Activated naive CD8-positive, alpha-beta T cell treated with anti-CD3 and anti-CD28 coated beads, Interleukin-2, amount 10 ng/mL, durations not matched to agents 7 days and 5 days (primary cell): ENCODE results near the gene OARD1. TPM values are rescaled to one million over a fixed set of nuclear protein-coding genes. Genes with fewer than 3 reads are reported as not detected.

Experiments
- ATAC-seq: fragments of 150-1000 bp; cut with Tn5 transposase; one replicate; pipeline ENCODE4 v1.10.0; 2021; ENCODE audit warnings: low read depth, moderate library complexity
- POLR2A ChIA-PET: fragments of 350-600 bp; sonication (Branson Sonifier 250); formaldehyde crosslinking; loops from one replicate; lab custom pipeline; 2021; ENCODE audit warnings: antibody characterized with exemption; lab: Charles Lee
- DNase-seq: peaks from one replicate; pipeline ENCODE4 v3.0.0; 2021
- H3K27ac Mint-ChIP-seq: one replicate; pipeline ENCODE4 v1.8.0; 2022; ENCODE audit warnings: mild to moderate bottlenecking, mixed read lengths
- H3K27me3 Mint-ChIP-seq: one replicate; pipeline ENCODE4 v1.8.0; 2022; ENCODE audit warnings: mild to moderate bottlenecking, moderate library complexity, mixed read lengths
- H3K36me3 Mint-ChIP-seq: one replicate; pipeline ENCODE4 v1.8.0; 2021; ENCODE audit warnings: mild to moderate bottlenecking, mixed read lengths
- H3K4me1 Mint-ChIP-seq: one replicate; pipeline ENCODE4 v1.8.0; 2021; ENCODE audit warnings: mixed read lengths
- H3K4me3 Mint-ChIP-seq: one replicate; pipeline ENCODE4 v1.8.0; 2022; ENCODE audit warnings: mild to moderate bottlenecking, moderate library complexity, mixed read lengths
- H3K9me3 Mint-ChIP-seq: one replicate; pipeline ENCODE4 v1.8.0; 2021; ENCODE audit warnings: mixed read lengths
- total RNA-seq, 2 experiments: library from RNA; stranded (reverse); gene quantifications; one replicate each; pipeline ENCODE4 v1.2.3, GENCODE V29; 2021

The OARD1 gene
- total RNA-seq, 2 experiments from 2014 or later = 38.9 to 40.8 TPM

GRCh38 chr6:41039060-41039998 is 32.8 kb downstream of the OARD1 start, which contains the start of gene UNC5CL:
Gene UNC5CL, minus strand, starts transcription at chr6:41039221. Its CDS starts 4,147 bp downstream, at chr6:41035074.
- ATAC-seq = peak; percentile 77
- POLR2A ChIA-PET = no interaction called here
- Mint-ChIP-seq H3K27me3 (no peaks in the 10 kb centered on the region), H3K36me3 (no peaks in the 10 kb centered on the region), H3K9me3 (no peaks in the 10 kb centered on the region), H3K27ac (no peak within 1 kb of the TSS), H3K4me1 (peaks cover 11% of the 10 kb centered on the region), H3K4me3 (no peak within 1 kb of the TSS)
- DNase-seq = peak; percentile 65

- POLR2A ChIA-PET = interaction anchor here (1.2 kb wide), 1 partner anchor 10 kb away, joined by 4 read pairs; no protein-coding TSS in a partner anchor
- peaks cover 11% of the 10 kb centered on the region for H3K4me1 Mint-ChIP-seq
- H3K27ac Mint-ChIP-seq = no peak overlapping the region
- DNase-seq (no peak), ATAC-seq (no peak)
- H3K36me3 Mint-ChIP-seq = no peaks in the 10 kb centered on the region
- no peak overlapping the region for H3K4me3 Mint-ChIP-seq
- no peaks in the 10 kb centered on the region for H3K9me3 Mint-ChIP-seq
- H3K27me3 Mint-ChIP-seq = no peaks in the 10 kb centered on the region
Observed at GRCh38 chr6:41038205-41038604, 34.0 kb downstream of the OARD1 start.

- Mint-ChIP-seq H3K4me1 (peaks cover 11% of the 10 kb centered on the region), H3K27ac (no peak overlapping the region), H3K27me3 (no peaks in the 10 kb centered on the region), H3K4me3 (no peak overlapping the region), H3K9me3 (no peaks in the 10 kb centered on the region), H3K36me3 (no peaks in the 10 kb centered on the region)
- DNase-seq = no peak
- POLR2A ChIA-PET = interaction anchor here (1.2 to 2.1 kb wide), 2 partner anchors 9 to 10 kb away, joined by 4 to 8 read pairs; no protein-coding TSS in a partner anchor
- no peak for ATAC-seq
Observed at GRCh38 chr6:41037107-41037900, 34.9 kb downstream of the OARD1 start.

DNA sequence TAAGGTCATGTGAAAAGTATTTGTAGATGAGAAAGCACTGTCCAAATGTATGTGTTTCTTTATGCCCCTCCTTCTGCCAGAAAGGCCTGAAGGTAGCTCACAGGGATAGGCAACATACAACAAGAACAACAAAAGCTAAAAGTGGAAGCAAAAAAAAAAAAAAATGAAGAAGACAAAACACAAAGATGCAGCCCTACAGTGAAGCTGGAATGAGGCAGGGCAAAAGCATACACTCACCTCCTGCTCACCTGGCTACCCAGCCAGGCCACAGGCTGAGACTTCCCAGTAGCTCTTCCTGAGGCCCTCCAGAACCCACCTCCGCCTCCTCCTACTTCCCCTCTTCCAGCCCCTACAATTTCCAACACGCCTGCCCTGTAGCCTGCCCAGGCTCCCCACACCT is 35.6 kb downstream of the OARD1 start:
- ATAC-seq = no peak
- no peak for DNase-seq
- POLR2A ChIA-PET = interaction anchor here (2.1 kb wide), 1 partner anchor 9 kb away, joined by 8 read pairs; no protein-coding TSS in a partner anchor
- no peaks in the 10 kb centered on the region for H3K36me3 Mint-ChIP-seq
- H3K9me3 Mint-ChIP-seq = no peaks in the 10 kb centered on the region
- peaks cover 11% of the 10 kb centered on the region for H3K4me1 Mint-ChIP-seq
- no peak overlapping the region for H3K4me3 Mint-ChIP-seq
- no peaks in the 10 kb centered on the region for H3K27me3 Mint-ChIP-seq
- H3K27ac Mint-ChIP-seq = no peak overlapping the region

DNA sequence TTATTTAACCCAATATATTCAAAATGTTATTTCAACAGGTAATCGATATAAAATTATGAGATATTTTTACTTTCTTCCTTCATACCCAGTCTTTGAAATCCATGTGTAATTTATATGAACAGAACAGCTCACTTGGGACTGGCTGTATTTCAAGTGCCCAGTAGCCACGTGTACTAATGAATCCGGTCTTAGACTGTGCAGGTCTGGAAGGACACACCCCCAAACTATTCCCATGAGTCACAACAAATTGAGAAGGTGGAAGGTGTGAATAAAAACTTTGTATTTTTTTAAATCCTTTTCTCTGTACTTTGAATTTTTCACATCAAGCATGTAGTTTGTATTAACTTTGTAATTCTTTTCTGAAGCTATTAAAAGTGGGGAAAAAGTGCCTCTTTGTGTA is 36.0 kb downstream of the OARD1 start:
- H3K9me3 Mint-ChIP-seq = no peaks in the 10 kb centered on the region
- ATAC-seq (no peak), DNase-seq (no peak)
- no peaks in the 10 kb centered on the region for H3K27me3 Mint-ChIP-seq
- H3K36me3 Mint-ChIP-seq = no peaks in the 10 kb centered on the region
- POLR2A ChIA-PET = interaction anchor here (2.1 kb wide), 1 partner anchor 9 kb away, joined by 8 read pairs; no protein-coding TSS in a partner anchor
- no peak overlapping the region for H3K4me3 Mint-ChIP-seq
- H3K27ac Mint-ChIP-seq = no peak overlapping the region
- H3K4me1 Mint-ChIP-seq = peaks cover 11% of the 10 kb centered on the region

DNA sequence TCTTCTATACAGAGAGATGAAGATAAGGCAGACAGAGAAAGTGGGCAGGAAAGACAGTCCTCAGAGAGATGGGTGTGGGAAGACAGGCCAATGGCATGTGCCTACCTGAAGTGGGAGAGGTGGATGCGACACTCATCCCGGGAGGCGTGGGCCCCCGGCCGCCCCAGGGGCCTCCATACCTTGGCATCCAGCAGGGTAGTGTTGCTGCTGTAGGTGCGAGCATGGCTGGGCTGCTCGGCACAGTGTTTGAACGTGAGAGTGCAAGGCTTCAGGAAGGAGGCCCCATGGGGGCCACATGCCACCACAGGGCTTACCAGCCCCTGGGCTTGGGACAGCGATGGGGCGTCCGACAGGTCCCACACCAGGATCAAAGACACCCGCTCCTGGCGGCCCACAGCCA is 38.4 kb downstream of the OARD1 start:
- H3K36me3 Mint-ChIP-seq = no peaks in the 10 kb centered on the region
- ATAC-seq (no peak), DNase-seq (no peak)
- no peaks in the 10 kb centered on the region for H3K9me3 Mint-ChIP-seq
- no peaks in the 10 kb centered on the region for H3K27me3 Mint-ChIP-seq
- H3K27ac Mint-ChIP-seq = no peak overlapping the region
- POLR2A ChIA-PET = no interaction called here
- peaks cover 8% of the 10 kb centered on the region for H3K4me1 Mint-ChIP-seq
- no peak overlapping the region for H3K4me3 Mint-ChIP-seq

DNA sequence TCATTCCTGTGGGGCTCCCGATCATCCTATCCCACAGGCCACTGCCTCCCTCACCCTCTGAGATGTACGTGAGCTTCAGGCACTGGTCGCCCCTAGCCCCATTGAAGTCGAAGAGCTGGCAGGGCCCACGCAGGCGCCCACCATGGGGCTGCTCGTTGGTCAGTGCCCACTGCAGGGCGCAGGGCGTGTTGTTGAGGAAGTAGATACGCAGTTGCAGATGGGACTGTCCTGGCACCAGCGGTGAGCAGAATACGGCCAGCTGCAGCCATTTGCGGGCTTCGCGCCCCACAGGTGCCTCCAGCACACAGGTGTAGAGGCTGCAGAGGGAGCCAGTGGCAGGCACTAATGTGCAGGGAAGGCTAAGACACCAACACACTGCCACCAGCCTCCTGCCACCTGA is 39.3 kb downstream of the OARD1 start:
- DNase-seq (no peak), ATAC-seq (no peak)
- H3K36me3 Mint-ChIP-seq = no peaks in the 10 kb centered on the region
- H3K4me3 Mint-ChIP-seq = no peak overlapping the region
- H3K9me3 Mint-ChIP-seq = no peaks in the 10 kb centered on the region
- no peak overlapping the region for H3K27ac Mint-ChIP-seq
- POLR2A ChIA-PET = no interaction called here
- H3K4me1 Mint-ChIP-seq = peaks cover 12% of the 10 kb centered on the region
- H3K27me3 Mint-ChIP-seq = no peaks in the 10 kb centered on the region

DNA sequence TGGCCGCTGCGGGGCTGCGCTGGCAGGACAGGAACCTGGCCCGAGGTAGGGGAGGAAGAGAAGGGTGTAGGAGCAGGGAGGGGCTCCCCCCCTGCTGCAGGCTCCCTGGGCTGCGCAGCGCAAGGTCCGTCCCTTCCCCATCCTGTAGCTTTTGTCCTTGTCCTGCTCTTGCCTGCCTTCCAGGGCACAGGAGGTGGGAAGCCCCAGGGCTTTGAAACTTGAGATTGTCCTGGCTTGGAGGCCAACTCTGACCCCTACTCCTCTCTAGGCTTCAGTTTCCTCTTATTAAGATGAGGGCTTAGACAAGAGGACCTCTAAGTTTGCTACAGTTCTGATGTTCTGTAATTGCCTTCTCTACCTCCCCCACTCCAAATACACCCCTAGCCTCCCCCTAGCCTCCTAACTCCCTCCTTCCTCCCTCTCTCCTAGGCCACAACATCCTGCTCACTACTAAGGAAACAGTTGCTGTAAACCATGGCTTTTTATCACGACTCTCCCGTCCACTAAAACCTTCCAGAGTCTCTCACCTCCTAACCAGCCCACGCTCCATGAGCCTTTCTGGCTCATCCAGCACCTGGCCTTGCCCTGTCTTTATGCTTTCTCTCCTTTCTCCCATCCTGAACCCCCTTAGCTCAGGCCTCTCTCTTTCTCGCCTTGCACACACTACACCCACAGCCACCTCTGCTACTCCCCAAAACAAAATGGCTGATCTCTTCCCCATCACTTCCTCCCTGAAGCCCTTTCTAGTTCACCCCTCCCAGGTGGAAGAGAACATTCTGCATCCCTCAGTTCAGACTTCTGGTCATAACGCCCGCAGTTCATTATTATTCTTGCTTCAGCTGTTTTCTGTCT is 43.4 kb downstream of the OARD1 start:
- Mint-ChIP-seq H3K27me3 (no peaks in the 10 kb centered on the region), H3K36me3 (no peaks in the 10 kb centered on the region), H3K4me3 (peak overlapping the region; percentile 97), H3K4me1 (peaks cover 20% of the 10 kb centered on the region), H3K9me3 (no peaks in the 10 kb centered on the region), H3K27ac (peak overlapping the region; percentile 85)
- POLR2A ChIA-PET = interaction anchor here (0.6 to 2.3 kb wide), 10 partner anchors 7 to 281 kb away, joined by 3 to 10 read pairs (median 4); partner anchors contain the start of genes NFYA and OARD1
- DNase-seq (peak; percentile 44), ATAC-seq (peak; percentile 55)

- no peaks in the 10 kb centered on the region for H3K36me3 Mint-ChIP-seq
- POLR2A ChIA-PET = interaction anchor here (0.9 to 2.3 kb wide), 12 partner anchors 8 to 171 kb away, joined by 3 to 10 read pairs (median 4); partner anchors contain the start of genes NFYA and OARD1
- H3K4me3 Mint-ChIP-seq = peak overlapping the region; percentile 97
- H3K4me1 Mint-ChIP-seq = peaks cover 20% of the 10 kb centered on the region
- H3K27me3 Mint-ChIP-seq = no peaks in the 10 kb centered on the region
- peak; percentile 93 for DNase-seq
- no peaks in the 10 kb centered on the region for H3K9me3 Mint-ChIP-seq
- peak; percentile 80 for ATAC-seq
- H3K27ac Mint-ChIP-seq = peak overlapping the region; percentile 85
Observed at GRCh38 chr6:41027799-41028560, 44.2 kb downstream of the OARD1 start.

DNA sequence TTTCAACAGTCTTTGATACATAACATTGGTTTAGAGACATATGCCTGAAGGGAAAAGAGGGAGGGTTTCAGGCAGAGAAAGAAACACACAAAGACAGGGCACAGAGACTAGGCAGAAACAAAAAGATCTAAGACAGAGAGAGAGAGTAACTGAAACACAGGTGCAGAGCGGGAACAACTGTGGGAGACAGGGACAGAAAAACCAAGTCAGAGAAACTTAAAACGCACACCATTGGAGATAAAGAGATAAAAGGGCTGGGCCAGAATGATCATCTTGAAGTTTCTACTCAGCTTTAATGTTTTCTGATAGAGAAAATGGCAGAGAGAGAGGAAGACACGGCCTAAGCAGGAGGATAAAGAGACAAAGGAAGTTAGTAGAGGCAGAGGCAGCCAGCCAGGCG is 44.9 kb downstream of the OARD1 start:
- Mint-ChIP-seq H3K4me1 (peaks cover 20% of the 10 kb centered on the region), H3K36me3 (no peaks in the 10 kb centered on the region), H3K27ac (peak overlapping the region; percentile 85), H3K4me3 (peak overlapping the region; percentile 97), H3K27me3 (no peaks in the 10 kb centered on the region), H3K9me3 (no peaks in the 10 kb centered on the region)
- ATAC-seq = no peak
- no peak for DNase-seq
- POLR2A ChIA-PET = interaction anchor here (0.9 to 2.3 kb wide), 8 partner anchors 9 to 172 kb away, joined by 3 to 10 read pairs (median 4); partner anchors contain the start of genes NFYA and OARD1

GRCh38 chr6:41025966-41026530 is 46.1 kb downstream of the OARD1 start:
- POLR2A ChIA-PET = no interaction called here
- ATAC-seq = no peak
- no peaks in the 10 kb centered on the region for H3K9me3 Mint-ChIP-seq
- peaks cover 20% of the 10 kb centered on the region for H3K4me1 Mint-ChIP-seq
- no peak overlapping the region for H3K27ac Mint-ChIP-seq
- no peaks in the 10 kb centered on the region for H3K36me3 Mint-ChIP-seq
- DNase-seq = no peak
- peak overlapping the region; percentile 6 for H3K4me3 Mint-ChIP-seq
- no peaks in the 10 kb centered on the region for H3K27me3 Mint-ChIP-seq
